D721Med (cell line): ENCODE measurements around the gene PRPF4.
"Not testable (repeated sequence)": the region's sequence is repeated elsewhere in the genome, so short reads cannot be mapped to it uniquely, and the experiment has no call there.

Experiments used
- DNase-seq: peaks from one replicate; pipeline ENCODE4 v3.0.0; 2011; ENCODE audit warnings: low spot score; ENCODE audit not compliant: insufficient read length
- FAIRE-seq: peaks from 2 replicates; lab custom pipeline; 2011; peaks lifted over from hg19 to GRCh38; lab: Jason Lieb, UNC
- TF ChIP-seq, protein P1 (sequence below): IDR thresholded peaks from 2 replicates; pipeline ENCODE4 v1.5.1; 2012; ENCODE audit warnings: mild to moderate bottlenecking, control low read depth; ENCODE audit not compliant: insufficient read depth; ENCODE audit errors: missing control alignments

Gene PRPF4

DNA sequence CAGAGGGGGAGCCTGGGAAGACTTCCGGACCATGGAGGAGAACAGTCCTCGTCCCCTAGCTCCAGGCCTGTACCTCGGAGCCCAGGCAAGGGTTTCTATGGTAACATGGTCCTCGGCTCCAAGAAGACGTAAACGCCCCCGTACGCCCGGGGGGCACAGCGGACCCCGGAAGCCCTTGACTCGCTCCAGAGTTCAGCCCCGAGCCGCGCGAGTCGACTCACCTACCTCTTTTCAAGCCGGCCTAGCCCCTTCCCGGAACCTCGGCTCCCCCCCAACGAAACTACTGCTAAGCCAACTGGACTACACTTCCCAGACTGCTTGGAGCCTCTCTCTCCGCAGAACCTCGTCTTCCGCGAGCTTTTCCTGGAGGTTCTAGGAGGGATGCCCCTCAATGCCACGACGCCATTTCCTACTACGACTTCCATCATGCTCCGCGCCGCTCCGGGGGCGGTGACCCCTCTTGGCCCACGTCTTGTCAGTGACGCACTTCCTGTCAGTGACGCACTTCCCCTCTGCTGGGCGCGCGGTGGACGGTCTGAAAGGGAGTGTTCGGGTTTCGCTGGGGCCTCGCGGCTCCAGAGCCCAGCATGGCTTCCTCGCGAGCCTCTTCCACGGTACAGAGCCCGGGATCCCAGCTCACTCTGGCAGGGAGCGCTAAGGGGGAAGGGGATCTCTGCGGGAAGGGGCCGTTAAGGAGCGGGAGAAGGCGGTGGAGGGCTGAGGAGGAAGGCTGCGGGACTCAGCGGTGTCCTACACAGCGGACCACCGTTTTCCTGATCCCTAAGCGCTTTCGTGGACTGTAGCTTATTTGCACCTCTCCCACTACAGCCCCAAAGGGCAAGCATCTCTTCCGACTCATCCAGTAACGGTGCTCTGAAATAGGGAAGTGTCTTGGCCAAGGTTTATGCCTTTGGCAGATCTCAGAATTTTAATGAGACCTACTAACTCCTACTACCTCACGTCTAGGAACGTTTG is at the start of gene PRPF4, which contains the start of gene CDC26:
Gene PRPF4, plus strand, starts transcription at position 502 of the 975 bp plus-strand sequence. Its CDS starts 86 bp downstream, at position 588.
Gene CDC26, minus strand, starts transcription at position 416 of the 975 bp plus-strand sequence. CDS start 3,065 bp downstream, outside the sequence.
- FAIRE-seq (no peak), DNase-seq (peak; percentile 79)
- TF ChIP-seq, protein P1, sequence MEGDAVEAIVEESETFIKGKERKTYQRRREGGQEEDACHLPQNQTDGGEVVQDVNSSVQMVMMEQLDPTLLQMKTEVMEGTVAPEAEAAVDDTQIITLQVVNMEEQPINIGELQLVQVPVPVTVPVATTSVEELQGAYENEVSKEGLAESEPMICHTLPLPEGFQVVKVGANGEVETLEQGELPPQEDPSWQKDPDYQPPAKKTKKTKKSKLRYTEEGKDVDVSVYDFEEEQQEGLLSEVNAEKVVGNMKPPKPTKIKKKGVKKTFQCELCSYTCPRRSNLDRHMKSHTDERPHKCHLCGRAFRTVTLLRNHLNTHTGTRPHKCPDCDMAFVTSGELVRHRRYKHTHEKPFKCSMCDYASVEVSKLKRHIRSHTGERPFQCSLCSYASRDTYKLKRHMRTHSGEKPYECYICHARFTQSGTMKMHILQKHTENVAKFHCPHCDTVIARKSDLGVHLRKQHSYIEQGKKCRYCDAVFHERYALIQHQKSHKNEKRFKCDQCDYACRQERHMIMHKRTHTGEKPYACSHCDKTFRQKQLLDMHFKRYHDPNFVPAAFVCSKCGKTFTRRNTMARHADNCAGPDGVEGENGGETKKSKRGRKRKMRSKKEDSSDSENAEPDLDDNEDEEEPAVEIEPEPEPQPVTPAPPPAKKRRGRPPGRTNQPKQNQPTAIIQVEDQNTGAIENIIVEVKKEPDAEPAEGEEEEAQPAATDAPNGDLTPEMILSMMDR, result no peak

DNA sequence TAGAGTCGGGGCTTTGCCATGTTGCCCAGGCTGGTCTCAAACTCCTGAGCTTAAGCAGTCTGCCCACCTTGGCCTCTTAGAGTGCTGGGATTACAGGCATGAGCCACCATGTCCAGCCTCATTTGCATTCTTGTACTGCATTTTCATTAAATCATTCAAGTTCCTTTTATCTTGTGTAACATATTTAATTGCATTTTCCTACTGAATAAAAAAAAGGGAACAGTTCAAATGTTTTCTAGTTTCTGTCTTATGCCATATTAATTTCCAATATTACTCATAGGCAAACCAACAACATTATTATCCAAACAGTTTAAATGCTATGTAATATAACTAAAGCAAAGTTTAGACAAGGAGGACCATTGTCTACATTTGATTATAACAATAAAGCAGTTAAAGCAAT is 48.0 kb upstream of the PRPF4 start:
- FAIRE-seq, result no peak
- DNase-seq, result no peak
- TF ChIP-seq, protein P1, result no peak

DNA sequence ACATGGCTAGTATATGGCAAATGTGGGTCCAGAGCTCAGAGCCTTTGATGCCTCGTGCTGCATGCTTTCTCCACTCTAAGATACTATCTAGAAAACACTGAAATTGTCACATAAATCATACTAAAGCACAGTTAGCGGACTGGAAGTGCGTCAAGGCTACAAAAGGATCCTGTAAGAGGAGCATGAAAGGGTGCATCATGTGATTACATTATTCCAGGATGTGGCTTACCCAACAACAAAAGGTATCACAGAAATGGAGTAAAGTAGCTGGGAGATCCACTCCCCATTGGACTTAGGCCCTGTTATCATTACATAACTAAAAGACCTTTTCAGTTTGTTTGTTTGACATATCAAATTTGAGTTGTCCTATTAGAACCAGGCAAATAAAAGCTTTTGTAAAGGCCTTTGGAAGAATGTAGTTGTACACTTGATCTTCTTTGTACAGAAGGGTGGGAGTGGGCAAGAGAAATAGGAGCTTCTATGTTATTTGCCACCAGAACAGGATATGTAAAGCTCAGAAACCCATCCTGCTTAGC is 47.3 kb upstream of the PRPF4 start:
- no peak for DNase-seq
- FAIRE-seq, result no peak
- TF ChIP-seq, protein P1, result no peak

DNA sequence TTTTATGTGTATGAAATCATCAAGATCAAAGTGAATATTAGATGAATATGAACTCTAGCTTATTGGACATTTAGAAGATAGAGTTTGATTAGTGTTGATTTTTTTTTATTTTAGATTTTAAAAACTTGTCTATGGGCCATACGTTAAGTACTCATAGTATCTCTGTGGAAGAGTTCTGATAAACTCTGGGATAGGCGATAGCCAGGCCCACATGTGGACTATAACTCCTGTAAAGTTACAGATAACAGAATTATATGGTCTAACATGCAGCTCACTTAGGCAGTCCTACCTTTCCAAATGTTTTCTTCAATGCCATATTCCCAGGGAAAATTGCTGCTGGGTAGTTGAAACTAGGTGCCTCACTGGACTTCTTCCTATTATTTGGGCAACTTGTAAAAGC is 43.8 kb upstream of the PRPF4 start:
- FAIRE-seq, result no peak
- no peak for DNase-seq
- TF ChIP-seq, protein P1, result no peak

DNA sequence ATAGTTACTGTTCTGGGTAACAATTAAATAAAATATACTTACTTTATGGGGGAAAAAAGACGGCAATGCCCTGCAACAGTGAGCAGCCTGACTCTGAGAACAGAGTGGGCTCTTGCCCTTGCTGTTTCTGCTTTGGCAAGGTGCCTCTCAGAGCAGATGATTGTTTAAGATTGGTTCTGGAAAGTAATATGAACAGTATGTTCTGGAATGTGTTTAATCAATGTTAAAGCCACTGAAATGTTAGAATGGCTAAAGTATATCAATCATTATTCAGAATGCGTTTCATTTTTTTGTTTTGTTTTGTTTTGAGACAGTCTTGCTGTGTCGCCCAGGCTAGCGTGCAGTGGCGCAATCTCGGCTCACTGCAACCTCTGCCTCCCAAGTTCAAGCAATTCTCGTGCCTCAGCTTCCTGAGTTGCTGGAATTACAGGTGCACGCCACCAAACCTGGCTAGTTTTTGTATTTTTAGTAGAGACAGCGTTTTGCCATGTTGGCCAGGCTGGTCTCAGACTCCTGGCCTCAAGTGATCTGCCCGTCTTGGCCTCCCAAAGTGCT is 39.7 kb upstream of the PRPF4 start:
- FAIRE-seq, DNase-seq: not testable (repeated sequence)

DNA sequence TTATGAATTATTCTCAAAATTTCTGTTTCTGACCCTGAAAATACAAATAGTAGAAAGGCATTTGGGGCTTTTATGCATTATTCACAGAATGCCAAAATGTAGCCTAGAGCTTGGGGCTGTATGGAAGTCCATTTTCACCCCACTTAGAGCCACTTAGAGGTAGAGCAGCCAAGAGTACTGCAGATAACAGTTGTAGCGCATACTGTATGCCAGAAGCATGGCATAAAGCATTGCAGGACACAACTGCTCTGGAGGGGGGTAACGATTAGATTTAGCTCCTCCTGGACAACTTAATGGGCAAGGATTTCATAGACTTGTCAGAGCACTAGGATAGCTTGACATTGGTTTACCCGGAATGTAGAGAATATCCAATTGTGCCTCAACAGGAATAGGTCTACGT is 38.4 kb upstream of the PRPF4 start:
- FAIRE-seq (no peak), DNase-seq (no peak)
- TF ChIP-seq, protein P1, result no peak

DNA sequence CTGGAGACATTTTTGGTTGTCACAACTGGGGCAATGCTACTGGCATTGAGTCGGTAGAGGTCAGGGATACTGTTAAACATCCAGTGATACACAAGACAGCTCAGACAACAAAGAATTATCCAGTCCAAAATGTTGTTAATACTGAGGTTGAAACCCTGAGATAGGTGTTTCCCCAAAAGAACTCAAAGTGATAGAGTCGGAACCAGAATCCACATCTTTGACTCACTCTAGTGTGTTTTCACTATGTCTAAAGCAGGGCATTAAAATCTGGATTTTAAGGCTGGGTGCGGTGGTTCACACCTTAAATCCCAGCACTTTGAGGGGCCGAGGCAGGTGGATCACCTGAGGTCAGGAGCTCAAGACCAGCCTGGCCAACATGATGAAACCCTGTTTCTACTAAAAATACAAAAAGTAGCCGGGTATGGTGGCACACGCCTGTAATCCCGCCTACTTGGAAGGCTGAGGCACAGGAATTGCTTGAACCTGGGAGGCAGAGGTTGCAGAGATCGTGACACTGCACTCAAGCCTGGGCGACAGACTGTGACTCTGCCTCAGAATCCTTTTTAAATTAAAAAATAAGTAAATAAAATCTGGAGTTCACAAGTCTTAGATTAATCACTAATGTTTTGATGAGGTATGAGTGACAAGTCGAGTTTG is 37.1 kb upstream of the PRPF4 start:
- FAIRE-seq, result no peak
- TF ChIP-seq, protein P1, result no peak
- no peak for DNase-seq
